ENCODE results near the gene ST14. TPM values are rescaled to one million over a fixed set of nuclear protein-coding genes. Genes with fewer than 3 reads are reported as not detected.

The ST14 gene
- total and polyA plus RNA-seq, 10 of the 15 experiments (the other 5 are each of a cell fraction or from before 2014, with no cell fraction given) = 0.02 to 3.9 (median 0.73) TPM; not detected in 2

DNA sequence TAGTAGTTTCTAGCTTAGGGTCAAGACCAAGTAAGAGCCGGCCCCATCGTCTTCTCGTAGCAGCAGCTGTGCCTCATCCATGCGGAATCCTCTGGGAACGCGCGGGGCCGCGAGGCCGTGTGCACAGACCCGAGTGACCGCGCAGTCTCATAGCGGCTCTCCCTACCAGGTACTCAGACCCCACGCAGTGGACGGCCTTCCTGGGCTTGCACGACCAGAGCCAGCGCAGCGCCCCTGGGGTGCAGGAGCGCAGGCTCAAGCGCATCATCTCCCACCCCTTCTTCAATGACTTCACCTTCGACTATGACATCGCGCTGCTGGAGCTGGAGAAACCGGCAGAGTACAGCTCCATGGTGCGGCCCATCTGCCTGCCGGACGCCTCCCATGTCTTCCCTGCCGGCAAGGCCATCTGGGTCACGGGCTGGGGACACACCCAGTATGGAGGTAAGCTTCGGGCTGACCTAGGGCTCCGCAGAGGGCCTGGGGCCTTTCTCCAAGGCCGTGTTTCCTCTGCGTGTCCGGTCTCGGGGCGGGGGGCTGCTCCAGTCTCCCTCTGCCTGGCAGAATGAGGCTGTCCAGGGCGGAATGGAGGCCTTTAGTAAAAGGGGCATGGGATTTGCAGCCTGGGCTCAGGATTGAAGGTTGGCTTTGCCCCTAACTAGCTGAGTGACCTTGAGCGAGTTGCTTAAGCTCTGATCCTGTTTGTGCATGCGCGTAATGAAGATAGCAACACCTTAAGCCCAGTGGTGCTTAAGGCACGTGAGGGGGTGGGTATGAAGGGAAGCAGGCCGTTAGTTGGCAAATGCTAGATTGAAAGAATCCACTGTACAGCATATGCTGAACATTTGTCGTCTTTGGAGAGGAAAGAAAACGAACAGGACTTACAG, 48.9 kb downstream of the ST14 start:
- FAIRE-seq (no peak), ATAC-seq (no peak), DNase-seq (ENCODE audit: low read depth, low spot score) (no peak)
- no peak overlapping the region for H3K4me2 ChIP-seq (ENCODE audit: control insufficient read depth, insufficient read depth)
- ChIA-PET CTCF (interaction anchor here (1.0 to 1.4 kb wide), 3 partner anchors 25 to 223 kb away, joined by 3 to 4 read pairs (median 3); no protein-coding TSS in a partner anchor), SMC1A (ENCODE audit: uncharacterized antibody, unreplicated experiment) (no interaction called here), POLR2A (no interaction called here), RAD21 (ENCODE audit: unreplicated experiment) (no interaction called here)
- H3K4me3 ChIP-seq = no peak overlapping the region
- H3K9me3 ChIP-seq (replicated peaks; ENCODE audit: control insufficient read depth, insufficient read depth, low read length) = no peaks in the 10 kb centered on the region
- TF ChIP-seq PAX5 (IDR thresholded peaks at IDR 0.05; ENCODE audit: borderline replicate concordance, low read depth, low read length) (no peak), BHLHE40 (IDR thresholded peaks at IDR 0.05; ENCODE audit: borderline replicate concordance in 1 of 2, low read depth in 2 of 2, low read length in 1 of 2) (no peak), NFXL1 (IDR thresholded peaks at IDR 0.05; ENCODE audit: borderline replicate concordance) (no peak), HDAC6 (IDR thresholded peaks at IDR 0.05; ENCODE audit: unreplicated experiment) (no peak), CHD2 (IDR thresholded peaks at IDR 0.05; ENCODE audit: borderline replicate concordance, low read depth, low read length) (no peak), EED (IDR thresholded peaks at IDR 0.05; ENCODE audit: low read depth) (no peak), EZH2 (IDR thresholded peaks at IDR 0.05; ENCODE audit: borderline replicate concordance, control insufficient read depth, low read depth, low read length) (no peak)
- TF ChIP-seq, protein P1, sequence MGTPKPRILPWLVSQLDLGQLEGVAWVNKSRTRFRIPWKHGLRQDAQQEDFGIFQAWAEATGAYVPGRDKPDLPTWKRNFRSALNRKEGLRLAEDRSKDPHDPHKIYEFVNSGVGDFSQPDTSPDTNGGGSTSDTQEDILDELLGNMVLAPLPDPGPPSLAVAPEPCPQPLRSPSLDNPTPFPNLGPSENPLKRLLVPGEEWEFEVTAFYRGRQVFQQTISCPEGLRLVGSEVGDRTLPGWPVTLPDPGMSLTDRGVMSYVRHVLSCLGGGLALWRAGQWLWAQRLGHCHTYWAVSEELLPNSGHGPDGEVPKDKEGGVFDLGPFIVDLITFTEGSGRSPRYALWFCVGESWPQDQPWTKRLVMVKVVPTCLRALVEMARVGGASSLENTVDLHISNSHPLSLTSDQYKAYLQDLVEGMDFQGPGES (IDR thresholded peaks at IDR 0.05) = no peak
- TF ChIP-seq, protein P2, sequence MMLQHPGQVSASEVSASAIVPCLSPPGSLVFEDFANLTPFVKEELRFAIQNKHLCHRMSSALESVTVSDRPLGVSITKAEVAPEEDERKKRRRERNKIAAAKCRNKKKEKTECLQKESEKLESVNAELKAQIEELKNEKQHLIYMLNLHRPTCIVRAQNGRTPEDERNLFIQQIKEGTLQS (IDR thresholded peaks at IDR 0.05; ENCODE audit: borderline replicate concordance, extremely low read depth, low read depth, low read length) = no peak
- TF ChIP-seq, protein P3, sequence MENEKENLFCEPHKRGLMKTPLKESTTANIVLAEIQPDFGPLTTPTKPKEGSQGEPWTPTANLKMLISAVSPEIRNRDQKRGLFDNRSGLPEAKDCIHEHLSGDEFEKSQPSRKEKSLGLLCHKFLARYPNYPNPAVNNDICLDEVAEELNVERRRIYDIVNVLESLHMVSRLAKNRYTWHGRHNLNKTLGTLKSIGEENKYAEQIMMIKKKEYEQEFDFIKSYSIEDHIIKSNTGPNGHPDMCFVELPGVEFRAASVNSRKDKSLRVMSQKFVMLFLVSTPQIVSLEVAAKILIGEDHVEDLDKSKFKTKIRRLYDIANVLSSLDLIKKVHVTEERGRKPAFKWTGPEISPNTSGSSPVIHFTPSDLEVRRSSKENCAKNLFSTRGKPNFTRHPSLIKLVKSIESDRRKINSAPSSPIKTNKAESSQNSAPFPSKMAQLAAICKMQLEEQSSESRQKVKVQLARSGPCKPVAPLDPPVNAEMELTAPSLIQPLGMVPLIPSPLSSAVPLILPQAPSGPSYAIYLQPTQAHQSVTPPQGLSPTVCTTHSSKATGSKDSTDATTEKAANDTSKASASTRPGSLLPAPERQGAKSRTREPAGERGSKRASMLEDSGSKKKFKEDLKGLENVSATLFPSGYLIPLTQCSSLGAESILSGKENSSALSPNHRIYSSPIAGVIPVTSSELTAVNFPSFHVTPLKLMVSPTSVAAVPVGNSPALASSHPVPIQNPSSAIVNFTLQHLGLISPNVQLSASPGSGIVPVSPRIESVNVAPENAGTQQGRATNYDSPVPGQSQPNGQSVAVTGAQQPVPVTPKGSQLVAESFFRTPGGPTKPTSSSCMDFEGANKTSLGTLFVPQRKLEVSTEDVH (IDR thresholded peaks at IDR 0.05; ENCODE audit: low read depth, partially characterized antibody) = no peak
- TF ChIP-seq, protein P4, sequence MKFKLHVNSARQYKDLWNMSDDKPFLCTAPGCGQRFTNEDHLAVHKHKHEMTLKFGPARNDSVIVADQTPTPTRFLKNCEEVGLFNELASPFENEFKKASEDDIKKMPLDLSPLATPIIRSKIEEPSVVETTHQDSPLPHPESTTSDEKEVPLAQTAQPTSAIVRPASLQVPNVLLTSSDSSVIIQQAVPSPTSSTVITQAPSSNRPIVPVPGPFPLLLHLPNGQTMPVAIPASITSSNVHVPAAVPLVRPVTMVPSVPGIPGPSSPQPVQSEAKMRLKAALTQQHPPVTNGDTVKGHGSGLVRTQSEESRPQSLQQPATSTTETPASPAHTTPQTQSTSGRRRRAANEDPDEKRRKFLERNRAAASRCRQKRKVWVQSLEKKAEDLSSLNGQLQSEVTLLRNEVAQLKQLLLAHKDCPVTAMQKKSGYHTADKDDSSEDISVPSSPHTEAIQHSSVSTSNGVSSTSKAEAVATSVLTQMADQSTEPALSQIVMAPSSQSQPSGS (IDR thresholded peaks at IDR 0.05; ENCODE audit: low read length) = no peak
- H3K27ac ChIP-seq (ENCODE audit: control insufficient read depth, insufficient read depth) = no peak overlapping the region
- no peaks in the 10 kb centered on the region for H3K79me2 ChIP-seq (ENCODE audit: control insufficient read depth, insufficient read depth, low read length)
- in situ Hi-C loops (cut with MboI) (loop anchor here (5.0 kb wide), 1 partner anchor 654 kb away; no protein-coding TSS in a partner anchor), intact Hi-C loops (cut with micrococcal nuclease; ENCODE audit: unreplicated experiment) (no loop called here)
- no peaks in the 10 kb centered on the region for H3K4me1 ChIP-seq (ENCODE audit: control insufficient read depth, insufficient read depth, low read length)
- H3K9ac ChIP-seq (ENCODE audit: control insufficient read depth, insufficient read depth, low read length) = no peak overlapping the region
- WGBS (ENCODE audit: insufficient coverage, insufficient replicate concordance, low lambda C conversion rate, missing lambda C conversion rate) = 73% methylated on average over 40 of the region's 45 CpGs
- no peak overlapping the region for H2AFZ ChIP-seq (ENCODE audit: control insufficient read depth, low read depth, low read length)
- H3K27me3 ChIP-seq (replicated peaks in 1 of 2; ENCODE audit: control insufficient read depth in 2 of 2, insufficient read depth in 2 of 2, low read length in 1 of 2) = no peaks in the 10 kb centered on the region
- peaks cover 2% of the 10 kb centered on the region; the same call in 1 of the 2 replicates for H4K20me1 ChIP-seq (ENCODE audit: control insufficient read depth, insufficient read depth)
- BruUV-seq (replicated peaks) = no TSS peak
- no peaks in the 10 kb centered on the region for H3K36me3 ChIP-seq (ENCODE audit: control insufficient read depth in 2 of 2, insufficient read depth in 2 of 2, low read length in 1 of 2)

Data from GM12878 (cell line).